ENCODE results near the gene ITPA.

DNA sequence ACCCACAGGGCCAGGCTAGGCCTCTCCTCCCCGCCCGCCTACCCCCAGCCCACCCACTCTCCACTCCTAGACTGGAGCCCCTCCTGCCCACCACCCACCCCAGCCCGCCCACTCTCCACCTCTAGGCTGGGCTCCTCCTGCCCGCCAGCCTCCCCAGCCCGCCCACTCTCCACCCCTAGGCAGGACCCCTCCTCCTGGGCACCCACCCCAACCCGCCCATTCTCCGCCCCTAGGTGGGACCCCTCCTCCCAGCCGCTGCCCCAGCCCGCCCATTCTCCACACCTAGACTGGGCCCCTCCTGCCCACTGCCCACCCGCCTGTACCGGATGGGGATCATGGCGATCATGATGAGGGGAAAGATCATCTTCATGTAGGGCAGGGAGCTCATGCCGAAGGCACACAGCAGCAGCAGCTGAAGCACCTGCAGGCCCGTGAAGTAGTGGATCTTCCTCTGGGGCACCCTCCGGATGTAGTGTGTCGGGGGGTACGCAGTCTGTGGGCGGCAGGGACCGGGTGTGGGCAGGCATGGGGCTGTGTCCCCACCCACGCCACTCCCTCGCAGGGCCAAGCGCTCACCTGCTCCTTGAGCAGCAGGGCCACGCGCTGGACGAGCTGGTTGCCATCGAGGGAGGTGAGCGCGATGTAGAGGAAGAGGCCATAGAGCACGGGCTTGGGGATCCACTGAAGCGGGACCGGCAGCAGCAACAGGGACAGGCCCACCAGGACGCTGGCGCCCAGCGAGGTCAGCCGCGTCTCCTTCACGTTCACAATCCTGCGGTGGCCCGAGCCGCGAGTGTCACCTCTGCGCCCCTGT, 18.8 kb downstream of the ITPA start:
- TF ChIP-seq, protein P1, sequence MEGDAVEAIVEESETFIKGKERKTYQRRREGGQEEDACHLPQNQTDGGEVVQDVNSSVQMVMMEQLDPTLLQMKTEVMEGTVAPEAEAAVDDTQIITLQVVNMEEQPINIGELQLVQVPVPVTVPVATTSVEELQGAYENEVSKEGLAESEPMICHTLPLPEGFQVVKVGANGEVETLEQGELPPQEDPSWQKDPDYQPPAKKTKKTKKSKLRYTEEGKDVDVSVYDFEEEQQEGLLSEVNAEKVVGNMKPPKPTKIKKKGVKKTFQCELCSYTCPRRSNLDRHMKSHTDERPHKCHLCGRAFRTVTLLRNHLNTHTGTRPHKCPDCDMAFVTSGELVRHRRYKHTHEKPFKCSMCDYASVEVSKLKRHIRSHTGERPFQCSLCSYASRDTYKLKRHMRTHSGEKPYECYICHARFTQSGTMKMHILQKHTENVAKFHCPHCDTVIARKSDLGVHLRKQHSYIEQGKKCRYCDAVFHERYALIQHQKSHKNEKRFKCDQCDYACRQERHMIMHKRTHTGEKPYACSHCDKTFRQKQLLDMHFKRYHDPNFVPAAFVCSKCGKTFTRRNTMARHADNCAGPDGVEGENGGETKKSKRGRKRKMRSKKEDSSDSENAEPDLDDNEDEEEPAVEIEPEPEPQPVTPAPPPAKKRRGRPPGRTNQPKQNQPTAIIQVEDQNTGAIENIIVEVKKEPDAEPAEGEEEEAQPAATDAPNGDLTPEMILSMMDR (IDR thresholded peaks at IDR 0.05): no peak
- no peak for TF ChIP-seq POLR2A (IDR thresholded peaks at IDR 0.05)
